CD4-positive, alpha-beta T cell treated with Interleukin-17A for 4 hours (primary cell): ENCODE data around the gene DRAM1.
"Not testable (repeated sequence)": the region's sequence is repeated elsewhere in the genome, so short reads cannot be mapped to it uniquely, and the experiment has no call there.

Source experiments
- DNase-seq: peaks from one replicate; pipeline ENCODE4 v3.0.0-alpha.2; 2020; ENCODE audit warnings: mixed read lengths

DRAM1 gene

GRCh38 chr12:101859664-101860607 lies 17.4 kb upstream of the DRAM1 start:
- DNase-seq = no peak

DNA sequence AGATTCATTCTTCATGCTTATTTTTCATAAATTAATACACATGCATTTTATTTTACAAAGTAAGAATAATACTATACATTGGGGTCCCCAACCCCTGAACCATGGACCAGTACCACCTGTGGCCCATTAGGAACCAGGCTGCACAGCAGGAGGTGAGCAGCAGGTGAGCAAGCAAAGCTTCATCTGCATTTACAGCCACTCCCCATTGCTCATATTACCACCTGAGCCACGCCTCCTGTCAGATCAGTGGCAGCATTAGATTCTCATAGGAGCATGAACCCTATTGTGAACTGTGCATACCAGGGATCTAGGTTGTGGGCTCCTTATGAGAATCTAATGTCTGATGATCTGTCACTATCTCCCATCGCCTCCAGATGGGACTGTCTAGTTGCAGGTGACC lies 15.7 kb upstream of the DRAM1 start:
- not testable (repeated sequence) for DNase-seq

- DNase-seq = no peak
Observed at GRCh38 chr12:101862245-101862644, 15.1 kb upstream of the DRAM1 start.

DNA sequence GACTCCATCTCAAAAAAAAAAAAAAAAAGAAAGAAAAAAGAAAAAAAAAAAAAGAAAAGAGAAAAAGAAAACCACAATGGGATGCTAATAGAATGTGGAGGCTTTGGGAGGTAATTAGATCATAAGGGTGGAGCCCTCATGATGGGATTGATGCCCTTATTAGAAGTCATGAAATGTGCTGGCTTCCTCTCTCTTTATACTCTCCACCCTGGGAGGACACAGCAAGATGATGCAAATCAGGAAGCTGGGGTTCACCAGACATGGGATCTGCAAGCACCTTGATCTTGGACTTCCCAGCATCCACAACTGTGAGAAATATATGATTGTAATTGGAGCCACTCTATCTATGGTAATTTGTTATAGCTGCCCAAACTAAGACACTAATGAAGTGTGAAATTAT lies 13.4 kb upstream of the DRAM1 start:
- DNase-seq = no peak

GRCh38 chr12:101866615-101867373 lies 10.6 kb upstream of the DRAM1 start:
- DNase-seq = no peak

DNA sequence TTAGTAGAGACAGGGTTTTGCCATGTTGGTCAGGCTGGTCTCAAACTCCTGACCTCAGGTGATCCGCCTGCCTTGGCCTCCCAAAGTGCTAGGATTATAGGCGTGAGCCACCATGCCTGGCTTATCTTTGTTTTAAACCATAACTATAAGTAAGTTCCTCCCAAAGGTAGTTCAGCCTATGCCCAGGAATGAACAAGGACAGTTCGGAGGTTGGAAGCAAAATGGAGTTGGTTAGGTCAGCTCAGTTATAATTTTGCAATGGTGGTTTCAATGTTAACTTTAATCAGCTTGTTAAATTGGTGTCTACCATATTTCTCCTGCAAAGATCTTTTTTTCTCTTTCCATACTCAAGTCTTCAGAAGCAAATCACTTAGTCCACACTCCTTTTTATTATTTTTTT lies 9.8 kb upstream of the DRAM1 start:
- DNase-seq = not testable (repeated sequence)

DNA sequence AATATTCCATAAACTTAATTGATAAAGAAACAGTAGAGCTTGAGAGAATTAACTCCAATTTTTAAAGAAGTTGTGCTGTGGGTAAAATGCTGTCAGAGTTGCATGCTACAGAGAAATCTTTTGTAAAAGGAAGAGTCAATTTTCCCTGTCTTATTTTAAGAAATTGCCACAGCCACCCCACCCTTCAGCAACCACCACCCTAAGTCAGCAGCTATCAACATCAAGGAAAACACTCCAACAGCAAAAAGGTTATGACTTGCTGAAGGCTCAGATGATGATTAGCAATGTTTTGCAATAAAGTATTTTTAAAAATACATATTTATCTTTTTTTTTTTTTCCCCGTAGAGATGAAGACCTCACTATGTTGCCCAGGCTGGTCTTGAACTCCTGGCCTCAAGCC lies 6.5 kb upstream of the DRAM1 start:
- DNase-seq = no peak

- no peak for DNase-seq
Observed at GRCh38 chr12:101875162-101875561, 2.2 kb upstream of the DRAM1 start.

DNA sequence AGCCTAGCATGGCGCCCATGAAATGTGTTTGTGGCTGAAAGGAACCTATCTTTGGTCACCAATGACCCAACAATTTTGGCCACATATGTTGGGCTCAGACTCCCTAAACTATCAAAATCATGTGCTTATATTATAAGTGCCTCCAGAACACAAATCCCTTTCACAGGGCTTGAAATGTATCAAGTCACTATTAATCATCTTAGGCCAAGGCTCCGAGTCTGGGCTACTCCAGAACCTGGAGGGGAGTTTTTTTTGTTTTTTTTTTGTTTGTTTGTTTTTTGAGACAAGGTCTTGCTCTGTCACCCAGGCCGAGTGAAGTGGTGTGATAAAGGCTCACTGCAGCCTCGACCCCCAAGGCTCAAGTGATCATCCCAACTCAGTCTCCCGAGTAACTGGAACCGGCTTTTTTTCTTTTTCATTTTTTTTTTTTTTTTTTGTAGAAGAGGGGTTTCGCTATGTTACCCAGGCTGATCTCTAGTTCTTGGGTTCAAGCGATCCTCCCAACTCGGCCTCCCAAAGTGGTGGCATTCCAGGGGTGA lies 989 bp upstream of the DRAM1 start:
- DNase-seq = no peak

- DNase-seq = no peak
Observed at GRCh38 chr12:101877806-101878242, 444 bp downstream of the DRAM1 start.

GRCh38 chr12:101878243-101878821 lies 952 bp downstream of the DRAM1 start:
- DNase-seq = no peak

- no peak for DNase-seq
Observed at GRCh38 chr12:101880769-101881168, 3.4 kb downstream of the DRAM1 start.

- DNase-seq = no peak
Observed at GRCh38 chr12:101881228-101881627, 3.8 kb downstream of the DRAM1 start.

DNA sequence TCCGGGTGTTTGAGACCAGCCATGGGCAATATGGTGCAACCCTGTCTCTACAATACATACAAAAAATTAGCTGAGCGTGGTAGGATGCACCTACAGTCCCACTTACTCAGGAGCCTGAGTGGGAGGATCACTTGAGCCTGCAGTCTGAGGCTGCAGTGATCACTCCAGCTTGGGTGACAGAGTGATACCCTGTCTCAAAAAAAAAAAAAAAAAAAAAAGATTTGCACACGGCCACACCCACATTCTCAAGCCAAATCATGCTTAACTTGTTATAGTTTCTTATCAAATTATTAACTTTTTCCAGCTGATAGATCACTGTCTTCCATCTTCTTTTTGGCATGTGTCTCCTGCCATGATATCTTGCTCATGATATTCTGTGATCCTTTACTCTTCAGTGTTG lies 6.8 kb downstream of the DRAM1 start:
- no peak for DNase-seq

GRCh38 chr12:101884781-101885340 lies 7.5 kb downstream of the DRAM1 start:
- DNase-seq = not testable (repeated sequence)

- DNase-seq = no peak
Observed at GRCh38 chr12:101885912-101886561, 8.7 kb downstream of the DRAM1 start.

GRCh38 chr12:101889211-101889752 lies 11.9 kb downstream of the DRAM1 start:
- no peak for DNase-seq

DNA sequence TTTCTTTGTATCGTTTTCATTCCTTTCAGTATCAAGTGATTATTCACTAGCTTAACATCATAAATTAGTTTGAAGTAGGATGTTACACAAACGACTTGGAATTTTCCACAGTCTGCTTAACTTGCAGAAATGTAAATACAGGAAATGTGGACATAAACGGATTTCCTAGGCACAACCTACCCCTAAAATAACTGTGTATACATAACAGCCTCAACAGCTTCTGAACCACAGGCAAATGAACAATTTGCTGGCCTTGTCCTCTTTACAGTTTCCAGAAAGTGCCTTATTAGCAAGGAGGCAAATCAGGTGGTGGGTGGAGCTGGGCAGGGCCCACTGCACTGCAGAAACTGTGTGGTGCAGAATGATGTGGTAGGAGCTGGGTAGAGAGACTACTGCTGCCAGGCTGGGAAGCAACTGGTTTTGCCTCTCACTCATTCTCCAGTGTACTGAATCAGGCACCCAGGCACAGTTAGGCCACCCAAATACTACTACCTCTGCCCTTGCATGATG lies 14.1 kb downstream of the DRAM1 start:
- DNase-seq = no peak

GRCh38 chr12:101892794-101893193 lies 15.4 kb downstream of the DRAM1 start:
- DNase-seq = no peak

DNA sequence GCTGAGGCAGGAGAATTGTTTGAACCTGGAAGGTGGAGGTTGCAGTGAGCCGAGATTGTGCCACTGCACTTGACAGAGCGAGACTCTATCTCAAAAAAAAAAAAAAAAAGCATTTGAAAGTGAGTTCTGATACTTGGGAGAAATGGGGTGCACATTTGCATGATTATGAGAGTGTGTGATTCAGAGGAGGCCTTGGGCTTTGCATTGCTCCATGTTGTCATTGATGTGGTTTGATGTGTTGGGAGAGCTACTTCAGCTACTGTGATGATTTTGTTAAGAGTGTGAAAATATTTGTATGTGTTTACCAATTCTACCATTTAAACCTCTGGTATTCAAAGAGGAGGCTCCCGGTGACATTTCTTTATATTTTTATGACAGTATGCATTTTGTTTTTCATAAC lies 24.4 kb downstream of the DRAM1 start:
- no peak for DNase-seq

GRCh38 chr12:101902641-101903040 lies 25.3 kb downstream of the DRAM1 start:
- DNase-seq = no peak

GRCh38 chr12:101906226-101906625 lies 28.8 kb downstream of the DRAM1 start:
- no peak for DNase-seq
